WERI-Rb-1 (cell line): ENCODE measurements around the gene PRIM2.
"Not testable (repeated sequence)": the region's sequence is repeated elsewhere in the genome, so short reads cannot be mapped to it uniquely, and the experiment has no call there.

Source experiments
- DNase-seq: peaks from one replicate; pipeline ENCODE4 v3.0.0-alpha.2; 2020
- H3K27ac ChIP-seq: fragments of 250-450 bp; sonication (Bioruptor Pico); 2 replicates; pipeline ENCODE4 v1.5.1; 2020; ENCODE audit warnings: mild to moderate bottlenecking, moderate library complexity
- H3K27me3 ChIP-seq: fragments of 250-450 bp; sonication (Bioruptor Pico); 2 replicates; pipeline ENCODE4 v1.5.1; 2021; ENCODE audit warnings: mild to moderate bottlenecking, low read depth, moderate library complexity; ENCODE audit not compliant: insufficient read depth, severe bottlenecking
- H3K36me3 ChIP-seq: fragments of 250-450 bp; sonication (Bioruptor Pico); 2 replicates; pipeline ENCODE4 v1.5.1; 2020; ENCODE audit warnings: mild to moderate bottlenecking, moderate library complexity
- H3K4me3 ChIP-seq: 2 replicates; pipeline ENCODE4 v1.5.1; 2011; ENCODE audit warnings: low read depth, mild to moderate bottlenecking, control low read depth, low read length
- H3K9me3 ChIP-seq: fragments of 250-450 bp; sonication (Bioruptor Pico); 2 replicates; pipeline ENCODE4 v1.5.1; 2021; ENCODE audit warnings: mild to moderate bottlenecking, moderate library complexity; ENCODE audit not compliant: severe bottlenecking
- TF ChIP-seq, protein P1 (sequence below): IDR thresholded peaks from 2 replicates; pipeline ENCODE4 v1.5.1; 2011; ENCODE audit warnings: low read depth, mild to moderate bottlenecking, control low read depth, inconsistent platforms, low read length

The PRIM2 gene

DNA sequence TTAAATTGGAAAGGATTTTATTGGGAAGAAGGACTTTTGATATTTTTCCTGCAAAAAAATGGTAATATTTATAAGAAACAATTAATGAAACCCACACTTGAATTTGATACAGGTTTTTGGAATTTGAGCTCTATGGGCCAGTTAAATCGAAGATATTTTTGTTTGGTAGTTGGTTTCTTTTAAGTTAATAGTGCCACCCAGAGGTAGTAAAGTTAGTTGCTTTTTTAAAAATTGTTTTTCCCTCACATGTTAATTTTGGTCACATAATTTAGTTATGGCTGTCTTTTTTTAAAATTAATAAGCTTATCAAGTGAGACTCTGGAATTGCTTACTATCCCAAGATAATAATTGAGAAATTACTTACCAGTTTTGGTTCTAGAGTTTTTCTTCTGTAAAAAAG lies 7.1 kb downstream of the PRIM2 start:
- TF ChIP-seq, protein P1, sequence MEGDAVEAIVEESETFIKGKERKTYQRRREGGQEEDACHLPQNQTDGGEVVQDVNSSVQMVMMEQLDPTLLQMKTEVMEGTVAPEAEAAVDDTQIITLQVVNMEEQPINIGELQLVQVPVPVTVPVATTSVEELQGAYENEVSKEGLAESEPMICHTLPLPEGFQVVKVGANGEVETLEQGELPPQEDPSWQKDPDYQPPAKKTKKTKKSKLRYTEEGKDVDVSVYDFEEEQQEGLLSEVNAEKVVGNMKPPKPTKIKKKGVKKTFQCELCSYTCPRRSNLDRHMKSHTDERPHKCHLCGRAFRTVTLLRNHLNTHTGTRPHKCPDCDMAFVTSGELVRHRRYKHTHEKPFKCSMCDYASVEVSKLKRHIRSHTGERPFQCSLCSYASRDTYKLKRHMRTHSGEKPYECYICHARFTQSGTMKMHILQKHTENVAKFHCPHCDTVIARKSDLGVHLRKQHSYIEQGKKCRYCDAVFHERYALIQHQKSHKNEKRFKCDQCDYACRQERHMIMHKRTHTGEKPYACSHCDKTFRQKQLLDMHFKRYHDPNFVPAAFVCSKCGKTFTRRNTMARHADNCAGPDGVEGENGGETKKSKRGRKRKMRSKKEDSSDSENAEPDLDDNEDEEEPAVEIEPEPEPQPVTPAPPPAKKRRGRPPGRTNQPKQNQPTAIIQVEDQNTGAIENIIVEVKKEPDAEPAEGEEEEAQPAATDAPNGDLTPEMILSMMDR = no peak
- H3K4me3 ChIP-seq = no peak overlapping the region
- H3K9me3 ChIP-seq = peaks cover 2% of the 10 kb centered on the region
- no peak for DNase-seq
- H3K36me3 ChIP-seq = peaks cover 93% of the 10 kb centered on the region
- no peak overlapping the region for H3K27ac ChIP-seq
- no peaks in the 10 kb centered on the region for H3K27me3 ChIP-seq

DNA sequence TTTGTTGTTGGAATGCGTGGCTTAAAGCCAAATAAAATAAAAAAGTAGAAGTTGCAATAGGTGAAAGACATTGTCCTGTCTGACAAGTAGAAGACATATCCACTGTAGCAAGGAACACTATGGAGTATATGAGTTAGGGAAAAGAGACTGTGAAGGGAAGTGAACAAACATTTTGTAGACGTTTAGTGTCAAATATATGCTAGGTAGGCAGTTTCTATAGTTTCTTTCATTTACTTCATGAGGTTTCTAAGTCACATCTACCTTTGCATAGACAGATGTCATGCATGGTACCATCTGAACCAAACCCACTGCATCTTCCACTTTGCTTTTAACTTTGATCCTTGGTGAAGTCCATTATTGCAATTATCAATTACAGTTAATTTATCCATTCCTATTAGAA lies 9.9 kb downstream of the PRIM2 start:
- peaks cover 5% of the 10 kb centered on the region for H3K9me3 ChIP-seq
- DNase-seq = no peak

DNA sequence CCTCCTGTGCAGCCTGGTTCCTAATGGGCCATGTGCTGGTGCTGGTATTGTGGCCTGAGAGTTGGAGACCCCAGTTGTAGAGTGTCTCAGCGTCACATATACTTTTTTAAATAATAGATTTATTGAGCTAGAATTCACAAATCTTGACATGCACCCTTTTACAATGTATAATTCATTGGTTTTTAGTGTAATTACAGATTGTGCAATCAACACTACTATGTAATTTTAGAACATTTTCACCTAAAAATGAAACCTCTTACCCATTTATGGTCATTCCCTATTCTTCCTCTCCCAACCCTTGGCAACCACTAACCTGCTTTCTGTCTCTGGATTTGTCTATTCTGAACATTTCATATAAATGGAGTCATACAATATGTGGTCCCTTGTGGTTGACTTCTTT lies 10.6 kb downstream of the PRIM2 start:
- Histone ChIP-seq H3K27me3 (no peaks in the 10 kb centered on the region), H3K9me3 (peaks cover 5% of the 10 kb centered on the region), H3K4me3 (no peak overlapping the region), H3K27ac (no peak overlapping the region), H3K36me3 (peaks cover 82% of the 10 kb centered on the region)
- no peak for DNase-seq
- TF ChIP-seq, protein P1 = no peak

More for the DNA sequence above, 9.9 kb downstream of the PRIM2 start:
- Histone ChIP-seq H3K27ac (no peak overlapping the region), H3K4me3 (no peak overlapping the region), H3K27me3 (no peaks in the 10 kb centered on the region), H3K36me3 (peaks cover 84% of the 10 kb centered on the region)
- TF ChIP-seq, protein P1 = no peak

DNA sequence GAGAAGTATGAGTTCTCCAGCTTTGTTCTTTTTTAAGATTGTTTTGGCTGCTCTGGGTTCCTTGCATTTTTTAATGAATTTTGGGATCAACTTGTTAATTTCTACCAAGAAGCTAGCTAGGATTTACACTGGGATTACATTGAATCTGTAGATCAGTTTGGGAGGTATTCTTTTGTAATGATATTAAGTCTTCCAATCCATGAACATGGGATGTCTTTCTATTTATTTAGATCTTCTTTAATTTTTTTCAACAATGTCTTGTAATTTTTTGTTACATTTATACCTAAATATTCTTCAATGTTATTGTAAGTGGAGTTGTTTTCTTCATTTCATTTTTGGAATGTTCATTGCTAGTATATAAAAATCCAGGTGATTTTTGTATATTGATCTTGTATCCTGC lies 12.5 kb downstream of the PRIM2 start:
- DNase-seq = no peak
- Histone ChIP-seq H3K27ac (no peak overlapping the region), H3K4me3 (no peak overlapping the region), H3K27me3 (no peaks in the 10 kb centered on the region), H3K36me3 (peaks cover 86% of the 10 kb centered on the region), H3K9me3 (peaks cover 16% of the 10 kb centered on the region)
- TF ChIP-seq, protein P1 = no peak

DNA sequence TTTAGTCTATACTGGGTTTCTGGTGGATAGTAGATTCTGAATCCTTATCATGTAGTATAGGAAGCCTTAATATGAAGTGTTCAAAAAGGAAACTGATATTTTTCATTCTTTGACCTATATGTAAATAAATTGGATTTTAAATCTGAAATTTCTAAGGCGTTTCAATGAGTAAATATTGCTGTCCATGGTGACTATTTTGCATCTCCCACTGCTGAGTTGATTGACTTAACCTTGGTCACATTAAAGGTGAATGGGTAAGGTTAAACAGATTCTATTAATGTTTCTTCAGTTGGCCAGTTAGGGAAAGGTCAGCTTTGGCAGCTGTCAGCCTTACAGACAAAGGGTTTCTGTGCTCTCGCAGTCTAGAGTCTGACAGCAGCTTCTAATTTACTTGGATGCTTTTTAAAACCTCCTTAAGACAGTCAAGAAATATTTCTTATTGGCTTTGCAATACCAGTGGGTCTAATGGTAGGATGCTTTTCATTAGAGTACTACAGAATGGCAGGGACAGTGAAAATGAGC lies 24.8 kb downstream of the PRIM2 start:
- no peak for DNase-seq
- H3K4me3 ChIP-seq = no peak overlapping the region
- peaks cover 13% of the 10 kb centered on the region for H3K9me3 ChIP-seq
- H3K27ac ChIP-seq = no peak overlapping the region
- TF ChIP-seq, protein P1 = no peak
- H3K36me3 ChIP-seq = no peaks in the 10 kb centered on the region
- H3K27me3 ChIP-seq = no peaks in the 10 kb centered on the region

DNA sequence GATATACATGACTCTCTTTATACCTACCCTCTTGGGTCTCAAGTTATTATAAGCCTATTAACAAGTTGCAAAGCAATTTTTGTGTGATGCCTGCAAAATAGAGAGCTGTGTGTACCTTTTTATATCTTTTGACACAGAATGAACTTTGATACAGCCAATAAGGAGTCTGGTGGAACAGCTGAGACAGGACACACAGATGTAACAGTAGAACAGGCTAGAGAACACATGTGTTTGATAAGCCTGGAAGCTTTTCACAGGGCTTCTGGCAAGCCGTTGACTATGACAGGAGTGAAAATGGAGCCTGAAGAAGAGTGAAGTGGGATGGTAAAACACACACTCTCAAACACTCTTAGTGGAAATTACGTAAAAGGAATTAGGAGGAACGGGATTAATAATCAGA lies 25.9 kb downstream of the PRIM2 start:
- H3K27ac ChIP-seq, H3K36me3 ChIP-seq, H3K27me3 ChIP-seq, H3K4me3 ChIP-seq, H3K9me3 ChIP-seq, DNase-seq: not testable (repeated sequence)

DNA sequence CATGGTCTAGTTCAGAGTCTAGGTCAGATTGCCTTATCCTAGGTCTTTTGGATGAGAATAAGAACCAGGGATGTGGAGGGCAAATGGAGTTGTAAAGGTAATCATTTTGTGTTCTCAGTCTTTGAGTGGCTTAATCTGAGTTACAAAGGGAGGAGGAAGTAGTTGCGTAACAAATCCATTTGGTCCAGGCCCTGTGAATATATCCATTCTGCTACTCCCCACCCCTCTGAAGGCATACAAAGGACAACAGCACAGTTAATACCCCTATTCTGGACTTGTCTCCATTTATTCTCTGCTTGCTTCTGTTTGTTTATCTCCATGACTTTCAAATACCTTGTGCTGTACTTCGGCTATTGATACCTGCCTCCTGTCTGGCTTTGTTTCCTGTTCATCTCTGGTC lies 29.3 kb downstream of the PRIM2 start:
- H3K27me3 ChIP-seq, H3K9me3 ChIP-seq, H3K4me3 ChIP-seq, H3K27ac ChIP-seq, DNase-seq, H3K36me3 ChIP-seq: not testable (repeated sequence)

DNA sequence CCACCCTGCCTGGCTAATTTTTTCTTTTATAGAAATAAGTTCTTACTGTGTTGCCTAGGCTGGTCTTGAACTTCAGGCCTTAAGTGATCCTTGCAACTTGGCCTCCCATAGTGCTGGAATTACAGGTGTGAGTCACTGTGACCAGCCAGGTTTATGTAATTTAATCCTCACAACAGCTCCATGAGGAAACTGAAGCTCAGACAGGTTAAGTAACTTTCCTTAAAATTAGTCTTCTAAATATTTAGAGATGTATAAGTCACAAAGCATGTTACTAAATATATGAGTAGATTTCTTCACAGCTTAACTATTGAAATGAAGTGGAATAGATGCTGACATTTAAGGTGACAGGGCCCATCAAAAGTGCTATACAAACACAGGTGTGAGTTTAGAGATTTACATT lies 30.2 kb downstream of the PRIM2 start:
- H3K27me3 ChIP-seq, H3K9me3 ChIP-seq, DNase-seq, H3K36me3 ChIP-seq, H3K4me3 ChIP-seq, H3K27ac ChIP-seq: not testable (repeated sequence)

DNA sequence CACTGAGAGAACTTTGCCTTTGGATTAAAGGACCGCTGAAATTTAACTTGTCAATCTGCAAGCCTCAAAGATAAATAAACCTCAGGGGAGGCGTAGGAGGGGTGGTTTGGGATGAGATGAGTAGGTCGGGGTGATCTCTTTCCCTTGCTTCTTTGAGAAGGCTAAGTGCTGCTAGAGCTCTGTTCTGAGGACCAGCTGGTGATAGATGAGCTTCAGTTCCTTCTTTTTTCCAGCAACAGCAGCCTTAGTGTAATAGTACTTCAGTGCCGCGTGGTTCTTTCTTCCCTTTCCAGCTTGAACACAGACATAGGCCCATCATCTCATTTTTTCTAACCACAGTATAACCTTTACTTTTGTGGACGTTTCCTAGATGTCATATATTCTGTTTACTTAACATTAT lies 33.0 kb downstream of the PRIM2 start:
- not testable (repeated sequence) for H3K27ac ChIP-seq, H3K9me3 ChIP-seq, DNase-seq, H3K36me3 ChIP-seq, H3K27me3 ChIP-seq, H3K4me3 ChIP-seq

DNA sequence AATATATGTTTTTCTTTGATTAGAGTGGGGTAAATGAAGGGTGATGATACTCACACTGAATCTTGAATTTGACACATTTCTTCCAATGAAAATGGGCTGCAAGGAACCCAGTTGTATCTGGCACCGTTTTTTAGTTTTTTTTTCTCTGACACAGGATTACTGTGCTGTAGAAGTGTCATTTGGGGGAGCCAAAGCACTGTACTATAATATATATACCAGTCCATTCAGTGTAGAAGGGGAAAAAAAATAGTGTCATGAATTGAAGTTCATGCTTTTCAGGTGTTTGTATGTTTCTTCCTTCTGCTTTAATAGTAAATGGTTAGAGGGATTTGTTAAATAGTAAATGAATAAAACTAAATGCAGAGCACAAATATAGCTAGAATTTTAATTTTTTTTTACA lies 35.2 kb downstream of the PRIM2 start:
- DNase-seq, H3K27ac ChIP-seq, H3K27me3 ChIP-seq, H3K36me3 ChIP-seq, H3K9me3 ChIP-seq, H3K4me3 ChIP-seq: not testable (repeated sequence)
